Brain pericyte (primary cell): ENCODE measurements around the gene FARP2.
A peak's percentile ranks its signal among the peaks of the same experiment; 100 is the strongest.
"Not testable (repeated sequence)": the region's sequence is repeated elsewhere in the genome, so short reads cannot be mapped to it uniquely, and the experiment has no call there.

Source experiments
- DNase-seq: peaks from one replicate; pipeline ENCODE4 v3.0.0-alpha.2; 2012; ENCODE audit warnings: low read depth, low spot score

Gene FARP2

DNA sequence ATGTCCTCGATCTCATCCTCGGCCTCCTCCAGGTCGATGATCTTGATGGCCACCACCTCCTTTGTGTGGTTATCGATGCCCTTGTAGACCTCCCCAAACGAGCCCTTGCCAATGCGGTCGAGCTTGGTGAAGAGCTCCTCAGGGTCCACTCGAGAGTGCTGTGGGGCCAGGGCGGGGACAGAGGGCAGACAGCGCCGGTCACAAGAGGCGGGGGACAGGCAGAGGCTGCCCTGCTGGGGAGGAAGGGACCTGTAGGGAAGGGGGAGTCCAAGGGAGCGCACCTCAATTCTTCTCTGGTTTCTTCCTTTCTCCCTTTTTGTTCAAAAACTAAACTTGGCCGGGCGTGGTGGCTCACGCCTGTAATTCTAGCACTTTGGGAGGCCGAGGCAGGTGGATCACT, 145.5 kb downstream of the FARP2 start:
- no peak for DNase-seq

DNA sequence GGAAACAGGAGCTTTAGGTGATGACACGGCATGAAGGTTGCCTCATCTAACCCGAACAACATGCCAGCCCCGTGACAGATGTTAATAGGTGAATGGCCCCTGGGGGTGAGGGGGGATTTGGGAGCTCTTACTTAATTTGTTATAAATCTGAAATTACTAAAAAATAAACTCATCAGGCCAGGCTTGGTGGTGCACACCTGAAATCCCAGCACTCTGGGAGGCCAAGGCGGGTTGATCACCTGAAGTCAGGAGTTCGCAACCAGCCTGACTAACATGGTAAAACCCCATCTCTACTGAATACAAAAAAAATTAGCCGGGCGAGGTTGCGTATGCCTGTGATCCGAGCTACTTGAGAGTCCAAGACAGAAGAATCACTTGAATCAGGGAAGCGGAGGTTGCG, 146.2 kb downstream of the FARP2 start:
- no peak for DNase-seq

DNA sequence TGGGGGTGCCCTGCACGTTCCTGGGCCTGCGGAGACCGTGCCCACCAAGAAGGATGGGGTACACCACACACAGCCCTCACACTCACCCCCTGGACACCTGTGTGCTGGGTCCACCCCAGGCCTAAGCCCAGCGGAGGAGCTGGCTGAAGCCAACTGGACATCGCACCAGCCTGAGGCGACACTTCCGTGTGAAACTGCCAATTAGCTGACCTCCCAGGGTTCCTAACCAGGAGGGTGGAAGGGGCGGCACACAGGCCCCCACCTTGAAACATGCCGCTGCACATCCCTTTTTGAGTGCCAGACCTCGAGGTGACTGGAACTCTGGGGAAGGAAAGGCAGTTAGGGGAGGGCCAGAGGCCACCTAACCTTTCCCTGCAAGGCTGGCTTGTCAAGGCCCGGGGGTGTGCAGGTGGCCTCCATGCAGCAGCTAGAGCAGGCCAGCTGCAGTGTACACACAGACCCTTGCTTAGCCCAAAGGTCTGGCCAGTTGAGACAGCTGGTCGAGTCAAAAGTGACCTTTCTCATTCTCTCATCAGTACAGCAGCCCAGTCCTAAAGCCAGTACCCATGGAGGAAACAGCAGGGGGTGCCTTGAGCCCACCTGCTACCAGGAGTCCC, 147.8 kb downstream of the FARP2 start:
- DNase-seq = no peak

DNA sequence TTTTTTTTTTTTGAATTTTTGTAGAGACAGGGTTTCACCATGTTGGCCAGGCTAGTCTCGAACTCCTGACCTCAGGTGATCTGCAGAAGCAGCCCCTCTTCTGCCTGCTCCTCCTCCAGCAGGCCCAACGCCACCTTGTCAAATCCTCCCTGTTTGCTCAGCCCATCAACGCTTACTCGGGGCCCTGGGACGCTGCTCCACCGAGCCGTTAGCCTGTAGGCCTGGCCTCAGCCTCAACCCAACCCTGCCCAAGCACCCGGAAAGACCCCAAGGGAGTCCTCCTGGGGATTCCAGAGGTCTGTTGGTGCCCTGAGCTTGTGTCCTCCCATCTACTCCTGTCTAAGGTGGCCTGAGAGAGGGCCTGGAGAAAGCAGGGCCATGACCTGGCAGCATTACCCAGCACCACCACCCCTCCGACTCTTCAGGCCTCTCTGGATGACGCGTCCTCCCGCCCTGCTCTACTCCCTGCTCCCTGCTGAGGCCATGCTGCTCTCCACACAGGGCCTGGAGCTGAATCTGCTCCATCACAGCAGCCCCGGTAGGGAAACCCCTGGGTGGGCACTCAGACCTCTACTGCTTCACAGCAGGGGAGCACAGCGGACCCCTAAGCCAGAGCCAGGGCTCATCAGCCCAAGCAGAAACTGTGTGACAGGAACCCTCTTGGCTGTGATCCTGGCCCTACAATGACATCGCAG, 149.1 kb downstream of the FARP2 start:
- no peak for DNase-seq

DNA sequence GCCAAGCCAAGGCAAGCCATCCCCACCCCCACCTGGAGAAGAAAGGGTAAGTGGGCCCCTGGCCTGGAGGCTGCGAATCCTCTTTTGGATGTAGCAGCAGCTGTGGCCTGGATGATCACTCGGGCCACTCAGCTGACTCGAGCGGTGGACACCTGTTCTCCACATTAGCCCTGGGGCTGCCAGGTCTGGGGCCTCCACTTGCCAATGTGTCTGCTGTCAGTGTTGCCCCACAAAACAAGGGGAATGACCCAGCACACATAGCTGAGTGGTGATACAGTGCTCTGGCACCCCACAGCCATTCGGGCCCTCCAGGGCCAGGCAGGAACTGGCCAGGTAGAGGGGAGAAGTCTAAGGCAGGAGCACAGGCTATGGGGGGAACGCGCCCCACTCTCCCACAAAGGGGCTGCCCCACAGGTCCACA, 149.7 kb downstream of the FARP2 start:
- DNase-seq = no peak

DNA sequence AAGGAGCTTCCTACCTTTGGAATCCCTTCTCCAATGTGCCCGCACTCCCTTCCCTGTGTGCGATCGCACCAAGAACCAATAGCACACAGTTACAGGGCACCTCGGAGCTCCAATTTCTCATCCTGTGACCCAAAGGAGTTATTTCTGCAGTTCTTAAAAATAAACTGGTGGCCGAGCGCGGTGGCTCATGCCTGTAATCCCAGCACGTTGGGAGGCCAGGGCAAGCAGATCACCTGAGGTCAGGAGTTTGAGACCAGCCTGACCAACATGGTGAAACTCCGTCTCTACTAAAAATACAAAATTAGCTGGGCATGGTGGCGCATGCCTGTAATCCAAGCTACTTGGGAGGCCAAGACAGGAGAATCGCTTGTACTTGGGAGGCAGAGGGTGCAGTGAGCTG, 150.2 kb downstream of the FARP2 start:
- not testable (repeated sequence) for DNase-seq

DNA sequence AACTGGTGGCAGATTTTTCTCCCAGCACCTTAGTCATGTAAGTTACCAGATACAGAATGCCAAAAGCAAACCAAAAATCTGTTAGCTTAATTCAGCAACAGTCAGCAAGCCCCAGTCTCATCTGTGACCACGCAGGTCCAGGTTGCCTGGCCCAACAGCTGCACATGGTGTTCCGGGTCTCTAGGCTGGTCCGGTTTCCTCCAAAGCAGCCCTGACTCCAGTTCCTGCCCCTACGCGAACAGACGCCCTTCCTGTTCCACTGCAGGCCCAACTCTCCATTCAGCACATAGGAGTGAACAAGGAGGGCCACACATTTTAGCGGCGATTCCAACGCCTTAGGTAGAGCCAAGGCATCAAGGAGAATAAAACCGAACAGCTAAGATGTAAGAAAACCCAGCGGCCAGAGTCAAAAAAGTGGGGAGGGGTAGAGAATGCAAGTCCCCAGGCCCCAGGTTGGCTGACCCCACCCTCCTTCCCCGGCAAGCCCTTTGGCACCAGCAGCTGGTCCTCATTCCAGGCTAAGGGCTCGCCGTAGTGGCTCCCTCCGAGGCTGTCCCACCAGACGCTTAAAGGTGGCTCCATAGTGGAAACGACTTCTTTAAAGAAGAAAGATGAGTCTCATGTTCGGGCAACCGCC, 150.8 kb downstream of the FARP2 start:
- DNase-seq = no peak

DNA sequence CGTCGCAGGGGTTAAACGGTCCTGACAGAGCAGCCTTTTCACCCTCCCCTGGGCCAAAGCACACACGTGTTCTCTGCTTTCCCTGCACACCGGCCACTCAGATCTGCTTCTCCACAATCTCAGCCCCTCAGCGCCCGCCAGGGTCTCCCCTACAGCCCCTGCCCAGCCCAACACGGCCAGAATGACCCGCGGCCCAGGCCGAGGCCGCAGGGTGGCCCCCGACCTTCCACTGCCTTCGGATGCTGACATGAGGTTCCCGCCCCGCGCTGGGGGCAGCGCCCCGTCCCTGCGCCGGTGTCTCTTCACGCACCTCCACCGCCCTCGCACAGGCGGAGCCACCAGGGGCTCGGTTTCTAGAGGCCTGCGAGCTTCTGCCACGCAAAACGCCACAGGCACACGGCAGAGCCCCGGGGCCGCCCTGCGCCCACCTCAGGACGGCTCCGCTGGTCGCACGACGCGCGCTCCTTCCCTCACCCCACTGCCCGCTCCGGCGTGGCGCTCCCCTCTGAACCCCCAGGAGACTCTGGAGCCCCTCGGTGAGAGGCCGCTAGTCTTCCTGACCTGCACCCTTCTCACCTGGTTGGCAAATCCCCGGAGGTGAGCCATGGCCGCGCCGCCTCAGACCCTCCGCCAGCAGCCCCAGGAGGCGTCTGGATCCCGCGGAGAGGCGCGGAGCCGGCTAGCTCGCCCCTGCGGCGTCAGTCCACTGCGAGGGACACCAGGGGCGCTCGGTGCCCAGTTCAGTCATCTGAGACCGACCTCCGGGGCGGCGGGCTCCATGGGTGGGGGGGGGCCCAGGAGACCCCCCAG, 151.6 kb downstream of the FARP2 start:
- DNase-seq = no peak

DNA sequence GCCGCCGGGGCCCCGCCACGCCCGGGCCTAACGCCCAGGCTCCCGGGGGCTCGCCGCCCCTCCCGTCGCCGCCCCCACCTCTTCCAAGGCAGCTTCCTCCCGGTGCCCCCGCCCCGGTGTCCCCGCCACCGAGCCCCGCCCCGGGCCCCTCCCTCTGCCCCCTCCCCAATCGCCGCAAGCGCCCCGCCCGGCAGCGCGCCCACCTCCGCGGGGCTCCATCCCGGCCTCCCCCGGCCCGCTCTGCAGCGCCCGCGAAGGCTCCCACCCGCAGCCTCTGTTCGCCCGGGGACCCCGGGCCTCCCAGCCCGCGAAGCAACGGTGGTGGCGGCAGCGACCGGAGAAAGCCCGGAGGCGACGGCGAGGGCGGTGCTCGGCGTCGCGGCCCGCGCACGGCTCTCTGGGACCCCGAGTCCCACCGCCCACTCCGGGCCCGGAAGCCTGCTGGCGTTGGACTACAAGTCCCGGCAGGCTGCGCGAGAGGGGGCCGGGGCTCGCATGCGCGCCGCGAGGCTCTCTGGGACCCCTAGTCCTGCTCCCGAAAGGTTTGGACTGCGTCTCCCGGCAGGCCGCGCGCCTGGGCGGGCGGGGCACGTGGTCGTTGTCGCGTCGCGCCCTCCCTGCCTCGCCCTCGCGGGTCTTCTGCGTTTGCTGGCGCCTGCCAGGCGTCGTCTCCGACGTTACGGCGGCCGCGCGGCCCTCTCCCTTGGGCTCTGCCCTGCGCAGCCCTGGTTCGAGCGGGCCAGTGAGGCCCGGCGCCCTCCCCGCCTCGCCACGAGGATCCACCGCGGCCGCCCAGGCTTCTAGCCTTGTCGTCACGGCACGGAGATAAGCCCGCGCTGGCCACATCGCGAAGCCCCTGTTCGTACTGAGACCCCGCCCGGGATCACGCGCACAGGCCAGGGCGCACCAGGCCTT, 152.4 kb downstream of the FARP2 start, which contains the start of gene STK25:
STK25 (minus strand) TSS at position 345 of the 915 bp plus-strand sequence. CDS start 549 bp downstream, outside the sequence.
- peak; percentile 89 for DNase-seq

DNA sequence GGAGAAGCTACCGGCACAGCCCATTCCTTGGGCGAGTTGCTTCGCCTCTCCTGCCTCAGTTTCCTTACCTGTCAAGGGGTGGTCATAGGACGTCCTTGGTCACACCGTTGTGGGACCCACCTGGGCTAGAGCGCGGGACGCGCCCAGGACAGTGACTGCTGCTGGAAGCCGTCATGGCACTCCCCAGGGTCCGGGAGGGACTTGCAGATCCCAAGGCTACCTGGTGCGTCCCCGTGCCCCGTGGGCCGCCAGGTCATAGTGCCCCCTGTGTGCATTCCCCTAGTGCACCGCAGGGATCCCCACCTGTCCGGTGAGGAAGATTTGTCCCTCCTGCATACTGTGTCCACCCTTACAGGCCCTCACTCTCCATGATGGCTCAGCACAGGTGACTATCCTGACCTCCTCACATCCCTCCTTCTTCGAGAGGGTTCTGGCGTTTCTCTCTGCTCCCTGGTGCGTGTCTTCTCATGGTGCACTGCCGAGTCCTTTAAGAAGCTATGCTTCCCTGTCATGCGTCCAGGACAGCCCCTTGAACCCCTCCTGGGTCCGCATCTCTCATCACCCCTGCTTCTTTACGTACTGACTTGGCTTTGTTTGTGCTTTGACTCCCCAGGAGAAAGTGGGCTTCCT, 153.2 kb downstream of the FARP2 start:
- no peak for DNase-seq

DNA sequence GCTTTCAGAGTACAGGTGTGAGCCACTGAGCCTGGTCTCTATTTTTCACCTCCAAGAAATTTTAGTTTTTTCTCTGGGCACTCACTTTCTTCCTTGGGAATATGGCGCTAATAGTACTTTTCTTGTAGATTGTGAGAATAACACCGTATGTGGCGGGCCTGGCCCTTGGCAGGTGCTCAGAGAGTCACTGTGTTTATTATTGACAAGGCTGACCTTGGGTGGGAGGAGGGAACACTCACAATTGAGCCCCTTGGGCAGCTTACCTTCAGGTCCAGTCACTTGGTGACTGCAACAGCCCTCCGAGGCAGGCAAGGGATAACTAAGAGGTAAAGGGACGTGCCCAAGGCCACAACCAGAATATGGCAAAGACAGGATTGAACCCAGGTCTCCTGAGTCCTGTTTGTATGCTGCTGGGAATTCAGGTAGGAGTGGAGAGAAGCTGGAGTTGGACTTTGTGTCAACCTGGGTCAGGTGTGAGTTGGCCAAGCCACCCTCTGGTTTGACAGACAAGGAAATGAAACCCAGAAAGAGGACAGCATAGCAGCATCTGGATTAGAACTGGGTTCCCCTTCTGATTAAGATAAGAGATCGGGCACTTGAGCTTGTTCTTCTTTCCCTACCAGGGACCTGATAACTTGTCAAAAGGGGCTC, 155.1 kb downstream of the FARP2 start:
- DNase-seq = no peak

DNA sequence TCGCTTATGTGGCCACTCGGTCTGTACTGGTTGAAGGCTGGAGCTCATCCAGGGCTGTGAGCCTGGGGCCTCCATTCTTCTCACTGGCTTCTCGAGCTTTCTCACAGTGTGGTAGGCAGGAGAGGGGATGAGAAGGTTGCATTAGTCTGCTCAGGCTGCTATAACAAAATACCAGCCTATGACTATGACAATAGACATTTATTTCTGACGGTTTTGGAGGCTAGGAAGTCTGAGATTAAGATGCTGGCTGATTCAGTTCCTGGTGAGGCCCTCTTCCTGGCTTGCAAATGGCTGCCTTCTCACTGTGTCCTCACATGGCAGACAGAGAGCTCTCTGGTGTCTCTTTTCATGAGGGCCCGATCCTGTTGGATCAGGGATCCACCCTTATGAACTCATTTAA, 158.5 kb downstream of the FARP2 start:
- no peak for DNase-seq

DNA sequence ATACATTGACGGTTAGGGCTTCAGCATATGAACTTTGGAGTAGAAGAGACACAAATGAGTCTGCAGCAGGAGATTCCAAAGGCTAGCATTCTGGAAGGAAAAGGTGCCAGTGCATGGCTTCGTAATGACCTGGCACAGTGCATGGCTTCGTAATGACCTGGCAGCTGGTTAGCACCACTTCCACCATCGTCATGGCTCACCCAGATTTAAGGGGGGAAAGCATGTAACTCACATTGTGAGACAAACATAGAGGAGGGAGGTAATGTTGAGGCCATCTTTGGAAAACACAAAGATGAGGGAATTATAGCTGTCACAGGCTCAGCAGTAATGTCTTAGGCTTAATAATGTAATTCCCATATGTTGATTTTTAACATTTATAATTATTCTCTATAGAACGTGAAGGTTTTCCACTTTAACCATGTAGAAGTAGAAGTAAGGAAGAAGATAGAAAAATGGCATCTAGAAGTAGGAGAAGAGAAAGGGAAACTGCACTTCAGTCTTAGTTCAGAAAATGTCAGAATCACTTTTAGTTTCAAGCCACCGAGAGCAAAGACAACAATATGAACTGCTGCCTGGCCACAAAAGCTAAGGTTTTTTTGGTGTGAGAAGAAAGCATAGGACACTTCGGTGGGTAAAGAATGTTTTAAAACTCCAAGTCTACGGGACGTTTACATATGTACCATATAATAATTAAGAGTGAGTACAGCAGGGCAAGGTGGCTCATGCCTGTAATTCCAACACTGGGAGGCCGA, 159.1 kb downstream of the FARP2 start:
- DNase-seq = no peak

DNA sequence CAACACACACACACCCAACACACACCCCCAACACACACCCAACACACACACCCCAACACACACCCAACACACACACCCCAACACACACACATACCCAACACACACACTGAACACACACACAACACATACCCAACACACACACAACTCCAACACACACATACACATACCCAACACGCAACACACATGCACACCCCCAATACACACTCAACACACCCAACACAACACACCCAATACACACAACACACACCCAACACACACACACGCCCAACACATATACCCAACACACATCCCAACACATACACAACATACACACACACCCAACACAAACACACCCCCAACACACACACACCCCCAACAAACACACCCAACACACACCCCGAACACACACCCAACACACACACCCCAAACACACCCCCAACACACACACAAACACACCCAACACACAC, 160.5 kb downstream of the FARP2 start:
- DNase-seq = no peak

DNA sequence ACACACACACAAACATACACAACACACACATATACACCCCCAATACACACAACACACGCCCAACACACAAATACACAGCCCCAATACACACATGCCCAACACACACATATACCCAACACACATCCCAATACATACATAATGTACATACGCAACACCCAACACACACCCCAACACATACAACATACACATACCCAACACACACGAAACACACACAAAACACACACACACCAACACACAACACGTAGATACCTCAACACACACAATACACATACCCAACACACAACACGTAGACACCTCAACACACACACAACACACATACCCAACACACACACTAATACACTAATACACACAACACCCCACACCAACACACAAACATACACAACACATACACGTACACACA, 161.2 kb downstream of the FARP2 start:
- DNase-seq = no peak

DNA sequence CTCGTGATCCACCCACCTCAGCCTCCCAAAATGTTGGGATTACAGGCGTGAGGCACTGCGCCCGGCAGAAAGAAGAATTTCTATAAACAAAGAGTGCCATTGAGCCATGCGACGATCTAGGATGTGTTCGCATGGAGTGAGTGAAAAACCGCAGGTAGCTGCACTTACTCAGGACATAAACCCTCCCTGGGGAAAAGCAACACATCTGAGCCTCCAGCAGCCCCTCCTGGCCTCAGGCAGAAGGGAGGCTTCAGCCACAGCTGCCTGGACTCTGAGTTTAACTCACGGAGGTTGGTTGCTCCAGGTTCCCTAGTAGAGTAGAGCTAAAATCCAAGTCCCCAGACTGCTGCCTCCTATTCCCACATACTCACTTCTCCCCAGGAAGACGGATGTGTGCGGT, 163.6 kb downstream of the FARP2 start:
- DNase-seq = no peak

DNA sequence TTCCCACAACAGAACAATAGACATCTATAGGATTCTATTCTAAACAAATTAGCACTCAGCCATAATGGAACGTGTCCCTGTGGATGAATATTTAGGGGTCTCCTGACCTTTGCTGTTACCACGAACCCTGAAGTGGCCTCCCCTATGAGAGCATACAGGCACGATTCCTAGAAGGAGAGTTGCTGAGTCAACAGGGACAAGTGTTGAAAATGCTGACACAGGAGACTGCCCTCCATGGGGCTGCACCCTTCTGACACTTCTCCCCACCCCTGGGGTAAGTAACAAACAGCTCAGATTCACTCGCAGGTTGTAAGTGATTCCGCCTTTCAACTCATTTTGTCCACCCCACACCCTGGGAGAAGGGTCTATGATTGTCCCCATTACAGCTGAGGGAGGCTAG, 166.4 kb downstream of the FARP2 start:
- no peak for DNase-seq

DNA sequence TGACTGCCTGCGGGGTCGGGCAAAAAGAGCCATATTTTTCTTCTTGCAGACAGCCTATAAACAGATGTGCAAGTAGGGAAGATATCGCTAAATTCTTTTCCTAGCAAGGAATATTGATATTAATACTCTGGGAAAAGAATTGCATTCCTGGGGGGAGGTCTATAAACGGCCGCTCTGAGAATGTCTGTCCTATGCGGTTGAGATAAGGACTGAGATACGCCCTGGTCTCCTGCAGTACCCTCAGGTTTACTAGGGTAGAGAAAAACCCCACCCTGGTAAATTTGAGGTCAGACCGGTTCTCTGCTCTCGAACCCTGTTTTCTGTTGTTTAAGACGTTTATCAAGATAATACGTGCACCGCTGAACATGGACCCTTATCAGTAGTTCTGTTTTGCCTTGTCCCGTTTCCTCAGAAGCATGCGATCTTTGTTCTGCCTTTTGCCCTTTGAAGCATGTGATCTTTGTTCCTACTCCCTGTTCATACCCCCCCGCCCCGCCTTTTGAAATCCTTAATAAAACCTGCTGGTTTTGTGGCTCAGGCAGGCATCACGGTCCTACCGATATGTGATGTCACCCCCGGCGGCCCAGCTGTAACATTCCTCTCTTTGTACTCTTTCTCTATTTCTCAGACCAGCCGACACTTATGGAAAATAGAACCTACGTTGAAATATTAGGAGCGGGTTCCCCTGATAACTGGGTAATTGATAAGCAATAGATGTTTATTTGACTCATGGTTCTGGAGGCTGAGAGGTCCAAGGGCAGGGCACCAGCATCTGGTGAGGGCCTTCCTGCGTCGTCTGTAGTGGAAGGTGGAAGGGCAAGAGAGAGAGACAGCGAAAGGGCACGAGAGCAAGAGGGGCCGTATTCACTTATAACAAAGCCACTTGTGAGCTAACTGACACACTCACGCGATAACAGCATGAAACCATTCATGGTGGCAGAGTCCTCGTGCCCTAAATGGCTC, 170.0 kb downstream of the FARP2 start:
- DNase-seq = not testable (repeated sequence)
